Mesendoderm (in vitro differentiated cells): ENCODE results near the gene GP9.
"Not testable (repeated sequence)": the region's sequence is repeated elsewhere in the genome, so short reads cannot be mapped to it uniquely, and the experiment has no call there.

Experiments
- DNase-seq: peaks from one replicate; pipeline ENCODE4 v3.0.0; 2013
- H2AK5ac ChIP-seq: 2 replicates; pipeline ENCODE4 v1.6.1; 2013; ENCODE audit warnings: low read length, inconsistent platforms
- H2BK120ac ChIP-seq: 2 replicates; pipeline ENCODE4 v1.6.1; 2013; ENCODE audit warnings: low read depth, mild to moderate bottlenecking, low read length, moderate library complexity, mixed read lengths
- H2BK15ac ChIP-seq: replicated peaks from 2 replicates; pipeline ENCODE4 v1.6.1; 2013; ENCODE audit warnings: low read depth, mild to moderate bottlenecking, moderate library complexity
- H2BK5ac ChIP-seq: 2 replicates; pipeline ENCODE4 v1.6.1; 2013; ENCODE audit warnings: low read length, inconsistent platforms
- H3K18ac ChIP-seq: 2 replicates; pipeline ENCODE4 v1.6.1; 2013; ENCODE audit warnings: mild to moderate bottlenecking, low read length, mixed read lengths
- H3K23ac ChIP-seq: one replicate; pipeline ENCODE4 v1.6.1; 2013; ENCODE audit warnings: low read length
- H3K27ac ChIP-seq: 2 replicates; pipeline ENCODE4 v1.5.1; 2013; ENCODE audit warnings: low read depth, mild to moderate bottlenecking, inconsistent platforms, low read length, moderate library complexity
- H3K27me3 ChIP-seq: 2 replicates; pipeline ENCODE4 v1.6.1; 2013; ENCODE audit warnings: low read length, control low read depth, mild to moderate bottlenecking, inconsistent platforms; ENCODE audit not compliant: insufficient read depth, poor library complexity
- H3K36me3 ChIP-seq: 2 replicates; pipeline ENCODE4 v1.6.1; 2013; ENCODE audit warnings: low read length, inconsistent platforms; ENCODE audit not compliant: control insufficient read depth, insufficient read depth
- H3K4ac ChIP-seq: one replicate; pipeline ENCODE4 v1.6.1; 2013; ENCODE audit warnings: low read depth, mild to moderate bottlenecking, low read length, moderate library complexity
- H3K4me1 ChIP-seq: 2 replicates; pipeline ENCODE4 v1.6.1; 2013; ENCODE audit warnings: low read depth, low read length, inconsistent platforms; ENCODE audit not compliant: control insufficient read depth
- H3K4me2 ChIP-seq: 2 replicates; pipeline ENCODE4 v1.6.1; 2013; ENCODE audit warnings: low read length
- H3K4me3 ChIP-seq: 2 replicates; pipeline ENCODE4 v1.5.1; 2013; ENCODE audit warnings: mild to moderate bottlenecking, low read length
- H3K56ac ChIP-seq: one replicate; pipeline ENCODE4 v1.6.1; 2013; ENCODE audit warnings: low read length
- H3K79me1 ChIP-seq: 2 replicates; pipeline ENCODE4 v1.6.1; 2013; ENCODE audit warnings: low read length, inconsistent platforms
- H3K79me2 ChIP-seq: 2 replicates; pipeline ENCODE4 v1.6.1; 2013; ENCODE audit warnings: mild to moderate bottlenecking, low read length; ENCODE audit not compliant: control insufficient read depth, insufficient read depth
- H3K9ac ChIP-seq: 2 replicates; pipeline ENCODE4 v1.6.1; 2013; ENCODE audit warnings: low read length, inconsistent platforms
- H4K5ac ChIP-seq: one replicate; pipeline ENCODE4 v1.6.1; 2013; ENCODE audit warnings: low read length
- H4K8ac ChIP-seq: one replicate; pipeline ENCODE4 v1.6.1; 2013; ENCODE audit warnings: low read depth, mild to moderate bottlenecking, control low read depth, low read length, moderate library complexity
- WGBS: extraction: QIAGEN DNeasy Blood & Tissue Kit; methylation state at CpG from one replicate; pipeline ENCODE4 v1.1.7; 2013; ENCODE audit warnings: low lambda C conversion rate, missing lambda C conversion rate; ENCODE audit not compliant: insufficient coverage; ENCODE audit errors: extremely low coverage; 5-methylcytosine and 5-hydroxymethylcytosine counted together

GP9 gene

GRCh38 chr3:129087138-129087702, 26.6 kb downstream of the GP9 start:
- Histone ChIP-seq H3K79me2 (no peaks in the 10 kb centered on the region), H3K23ac (no peak overlapping the region), H4K5ac (no peak overlapping the region), H3K56ac (no peak overlapping the region), H3K4me1 (no peaks in the 10 kb centered on the region), H3K36me3 (peaks cover under 1% of the 10 kb centered on the region), H4K8ac (no peak overlapping the region), H2BK120ac (no peak overlapping the region), H3K4me3 (no peak overlapping the region), H2BK5ac (no peak overlapping the region), H2AK5ac (no peak overlapping the region), H3K18ac (no peak overlapping the region), H3K79me1 (no peaks in the 10 kb centered on the region), H2BK15ac (no peak overlapping the region), H3K4ac (no peak overlapping the region), H3K9ac (no peak overlapping the region), H3K27ac (no peak overlapping the region), H3K27me3 (no peaks in the 10 kb centered on the region), H3K4me2 (no peak overlapping the region)
- no CpG with 5 or more reads among the region's 8 CpGs for WGBS
- no peak for DNase-seq

GRCh38 chr3:129087904-129088303, 27.3 kb downstream of the GP9 start:
- not testable (repeated sequence) for H3K56ac ChIP-seq, H2AK5ac ChIP-seq, H2BK120ac ChIP-seq, H2BK5ac ChIP-seq, H3K36me3 ChIP-seq, H3K4me1 ChIP-seq, H3K27ac ChIP-seq, H3K4me3 ChIP-seq, H3K79me1 ChIP-seq, H3K23ac ChIP-seq, H4K8ac ChIP-seq, H3K4me2 ChIP-seq, H2BK15ac ChIP-seq, H3K27me3 ChIP-seq, H3K79me2 ChIP-seq, H3K9ac ChIP-seq, H3K4ac ChIP-seq, H3K18ac ChIP-seq, H4K5ac ChIP-seq
- no CpG with 5 or more reads among the region's 9 CpGs for WGBS
- DNase-seq: peak; percentile 74

GRCh38 chr3:129088312-129088711, 27.7 kb downstream of the GP9 start:
- not testable (repeated sequence) for H2BK120ac ChIP-seq, H2BK5ac ChIP-seq, H4K8ac ChIP-seq, H3K18ac ChIP-seq, H3K79me1 ChIP-seq, H2AK5ac ChIP-seq, H3K9ac ChIP-seq, DNase-seq, H3K36me3 ChIP-seq, H3K27me3 ChIP-seq, H3K23ac ChIP-seq, H3K4me2 ChIP-seq, H3K79me2 ChIP-seq, H3K27ac ChIP-seq, H2BK15ac ChIP-seq, H3K4ac ChIP-seq, H3K4me3 ChIP-seq, H4K5ac ChIP-seq, H3K4me1 ChIP-seq, H3K56ac ChIP-seq
- WGBS: no CpG with 5 or more reads among the region's 6 CpGs

GRCh38 chr3:129095285-129095684, 34.7 kb downstream of the GP9 start:
- no peak overlapping the region for H3K18ac ChIP-seq
- no peak overlapping the region for H3K4me2 ChIP-seq
- no peaks in the 10 kb centered on the region for H3K27me3 ChIP-seq
- H3K27ac ChIP-seq: no peak overlapping the region
- no peak overlapping the region for H4K8ac ChIP-seq
- H3K79me1 ChIP-seq: peaks cover 12% of the 10 kb centered on the region
- H2AK5ac ChIP-seq: no peak overlapping the region
- no peak overlapping the region for H3K4me3 ChIP-seq
- H3K4me1 ChIP-seq: no peaks in the 10 kb centered on the region
- H2BK5ac ChIP-seq: no peak overlapping the region
- H2BK120ac ChIP-seq: no peak overlapping the region
- H3K36me3 ChIP-seq: peaks cover 1% of the 10 kb centered on the region
- no peak overlapping the region for H4K5ac ChIP-seq
- no peak overlapping the region for H3K4ac ChIP-seq
- no peak overlapping the region for H3K56ac ChIP-seq
- no CpG with 5 or more reads among the region's 10 CpGs for WGBS
- H2BK15ac ChIP-seq: no peak overlapping the region
- H3K23ac ChIP-seq: no peak overlapping the region
- no peak for DNase-seq
- peaks cover 2% of the 10 kb centered on the region for H3K79me2 ChIP-seq
- H3K9ac ChIP-seq: no peak overlapping the region

DNA sequence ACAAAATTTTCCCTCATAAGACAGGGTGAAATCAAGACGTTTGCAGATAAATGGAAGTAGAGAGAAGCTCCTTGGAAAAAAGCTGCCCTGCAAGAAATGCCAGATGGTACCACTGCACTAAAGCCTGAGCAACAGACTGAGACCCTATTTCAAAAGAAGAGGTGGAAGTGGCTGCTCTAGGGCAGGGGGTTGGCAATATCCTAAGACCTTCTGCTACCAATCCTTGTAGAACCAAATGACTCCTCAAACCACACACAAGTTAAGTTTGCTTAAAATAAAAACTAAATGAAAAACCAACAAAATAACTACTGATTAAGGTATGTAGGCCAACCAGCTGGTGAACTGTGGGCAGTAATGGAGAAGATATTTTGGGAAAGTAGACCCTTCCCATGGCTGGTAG, 39.7 kb downstream of the GP9 start:
- Histone ChIP-seq H4K8ac (no peak overlapping the region), H3K4ac (no peak overlapping the region), H3K56ac (no peak overlapping the region), H3K4me3 (no peak overlapping the region), H3K9ac (no peak overlapping the region), H3K4me1 (no peaks in the 10 kb centered on the region), H3K23ac (no peak overlapping the region), H3K27ac (no peak overlapping the region), H3K27me3 (no peaks in the 10 kb centered on the region), H2BK5ac (no peak overlapping the region), H3K36me3 (no peaks in the 10 kb centered on the region), H3K79me2 (peaks cover 2% of the 10 kb centered on the region), H2BK15ac (no peak overlapping the region), H3K79me1 (peaks cover 29% of the 10 kb centered on the region), H3K18ac (no peak overlapping the region), H3K4me2 (no peak overlapping the region), H2BK120ac (no peak overlapping the region), H4K5ac (no peak overlapping the region), H2AK5ac (no peak overlapping the region)
- DNase-seq: no peak
- WGBS: no CpG with 5 or more reads among the region's 1 CpG
